ENCODE data around the gene SHROOM4.

DNA sequence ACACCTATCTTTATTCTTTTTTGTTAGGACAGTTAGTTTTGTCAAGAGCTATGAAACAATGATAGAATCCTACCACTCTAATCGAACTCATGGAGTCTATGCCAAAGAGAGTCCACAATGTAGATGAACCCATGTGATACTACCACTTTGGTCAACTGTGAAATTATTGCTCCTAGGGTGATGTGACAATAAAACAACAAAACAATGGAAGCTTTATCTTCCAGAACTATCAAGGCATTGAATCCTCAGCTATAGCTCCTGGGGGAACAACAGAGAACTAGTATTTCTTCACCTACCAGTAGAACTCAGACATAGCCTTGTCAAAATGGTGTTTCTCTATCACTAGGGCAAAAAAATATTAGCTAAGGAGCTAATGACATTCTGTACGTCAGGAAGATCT, 62.9 kb downstream of the SHROOM4 start:
- no peak for TF ChIP-seq CREB1 (CRISPR knock-in tag; IDR thresholded peaks at IDR 0.05; ENCODE audit: low read depth)
- TF ChIP-seq CTCF (conservative IDR thresholded peaks at IDR 0.05; ENCODE audit: low read depth in 2 of 2): no peak
- no peak for TF ChIP-seq EZH2 (IDR thresholded peaks at IDR 0.05; ENCODE audit: low read depth, unreplicated experiment)
